ENCODE results near the gene PTPDC1.
"Not testable (repeated sequence)": the region's sequence is repeated elsewhere in the genome, so short reads cannot be mapped to it uniquely, and the experiment has no call there.

PTPDC1 gene

GRCh38 chr9:94085062-94085639, 887 bp downstream of the PTPDC1 start:
- in situ Hi-C loops (cut with HindIII; ENCODE audit: low sequenced_read_pairs) = loop anchor here (10.0 kb wide), 1 partner anchor 90 kb away; no protein-coding TSS in a partner anchor

DNA sequence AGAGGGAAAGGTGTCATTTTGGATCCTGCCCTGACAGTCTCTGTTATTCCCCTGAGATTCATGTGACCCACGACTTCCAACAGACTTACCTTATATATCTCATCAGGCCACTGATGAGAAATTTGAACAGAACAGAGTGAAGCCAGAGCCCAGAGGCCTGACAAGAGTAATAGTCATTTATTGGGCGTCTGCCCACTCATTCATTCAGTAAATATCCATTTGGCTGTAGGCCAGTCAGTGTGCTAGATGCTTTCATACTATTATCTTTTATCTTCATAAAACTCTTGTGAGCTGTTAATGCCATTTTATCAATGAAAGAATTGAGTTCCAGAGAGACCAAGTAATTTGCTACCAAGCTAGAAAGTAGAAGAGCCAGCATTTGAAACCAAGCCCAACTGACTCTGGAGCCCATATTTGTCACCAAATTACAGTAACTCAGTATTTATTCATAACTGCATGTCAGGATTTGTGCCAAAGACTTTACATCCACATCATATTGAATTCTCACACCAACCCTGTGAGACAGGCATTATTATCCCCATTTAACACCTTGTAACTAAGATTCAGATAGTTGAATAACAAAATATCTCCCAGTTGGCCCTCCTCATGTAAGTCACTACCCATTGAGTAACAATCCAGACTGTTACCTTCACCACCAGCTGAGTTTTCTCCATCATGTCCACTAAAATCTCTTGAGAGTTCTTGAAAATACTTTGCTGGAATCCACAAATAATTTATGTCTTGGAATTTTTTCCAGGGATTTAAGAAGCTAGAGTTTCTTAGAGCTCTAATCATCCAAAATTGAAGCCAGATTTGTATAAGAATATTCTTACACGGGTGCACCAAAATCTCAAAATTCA, 2.5 kb downstream of the PTPDC1 start:
- in situ Hi-C loops (cut with HindIII; ENCODE audit: low sequenced_read_pairs) = loop anchor here (10.0 kb wide), 1 partner anchor 88 kb away; no protein-coding TSS in a partner anchor

DNA sequence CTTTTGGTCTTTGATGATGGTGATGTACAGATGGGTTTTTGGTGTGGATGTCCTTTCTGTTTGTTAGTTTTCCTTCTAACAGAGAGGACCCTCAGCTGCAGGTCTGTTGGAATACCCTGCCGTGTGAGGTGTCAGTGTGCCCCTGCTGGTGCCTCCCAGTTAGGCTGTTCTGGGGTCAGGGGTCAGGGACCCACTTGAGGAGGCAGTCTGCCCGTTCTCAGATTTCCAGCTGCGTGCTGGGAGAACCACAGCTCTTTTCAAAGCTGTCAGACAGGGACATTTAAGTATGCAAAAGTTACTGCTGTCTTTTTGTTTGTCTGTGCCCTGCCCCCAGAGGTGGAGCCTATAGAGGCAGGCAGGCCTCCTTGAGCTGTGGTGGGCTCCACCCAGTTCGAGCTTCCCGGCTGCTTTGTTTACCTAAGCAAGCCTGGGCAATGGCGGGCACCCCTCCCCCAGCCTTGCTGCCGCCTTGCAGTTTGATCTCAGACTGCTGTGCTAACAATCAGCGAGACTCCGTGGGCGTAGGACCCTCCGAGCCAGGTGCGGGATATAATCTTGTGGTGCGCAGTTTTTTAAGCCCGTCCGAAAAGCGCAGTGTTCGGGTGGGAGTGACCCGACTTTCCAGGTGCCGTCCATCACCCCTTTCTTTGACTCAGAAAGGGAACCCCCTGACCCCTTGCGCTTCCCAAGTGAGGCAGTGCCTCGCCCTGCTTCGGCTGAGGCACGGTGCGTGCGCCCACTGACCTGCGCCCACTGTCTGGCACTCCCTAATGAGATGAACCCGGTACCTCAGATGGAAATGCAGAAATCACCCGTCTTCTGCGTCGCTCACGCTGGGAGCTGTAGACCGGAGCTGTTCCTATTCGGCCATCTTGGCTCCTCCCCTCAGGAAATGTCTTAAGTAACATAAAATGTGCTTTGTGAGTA, 10.2 kb downstream of the PTPDC1 start:
- in situ Hi-C loops (cut with HindIII; ENCODE audit: low sequenced_read_pairs) = not testable (repeated sequence)

DNA sequence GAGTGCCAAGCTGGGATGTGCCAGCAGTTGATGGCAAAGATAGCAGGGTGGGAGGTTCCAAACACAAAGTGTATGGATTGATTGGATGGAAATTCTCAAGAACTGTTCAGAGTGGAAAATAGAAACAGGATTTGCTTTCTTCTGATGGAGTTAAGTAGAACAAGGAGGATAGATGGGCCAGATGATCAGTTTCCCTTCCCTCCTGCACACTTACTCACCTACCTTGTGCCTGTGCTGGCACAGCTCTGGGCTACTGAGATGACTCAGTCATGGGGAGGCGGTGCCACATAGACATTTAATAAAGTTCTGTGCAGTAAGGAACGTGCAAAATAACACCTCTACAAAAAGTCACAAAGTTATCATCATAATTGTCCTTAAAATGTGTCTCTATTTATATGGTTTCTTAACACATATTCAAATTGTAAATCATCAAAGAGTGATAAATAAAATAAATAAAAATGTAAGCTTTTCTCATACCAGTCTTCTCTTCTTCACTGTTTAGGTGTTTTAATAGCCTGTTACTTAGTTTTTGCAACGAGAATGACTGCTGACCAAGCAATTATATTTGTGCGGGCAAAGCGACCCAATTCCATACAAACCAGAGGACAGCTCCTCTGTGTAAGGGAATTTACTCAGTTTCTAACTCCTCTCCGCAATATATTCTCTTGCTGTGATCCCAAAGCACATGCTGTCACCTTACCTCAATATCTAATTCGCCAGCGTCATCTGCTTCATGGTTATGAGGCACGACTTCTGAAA, 12.7 kb downstream of the PTPDC1 start:
- in situ Hi-C loops (cut with HindIII; ENCODE audit: low sequenced_read_pairs) = no loop called here

- in situ Hi-C loops (cut with HindIII; ENCODE audit: low sequenced_read_pairs) = no loop called here
Measured at GRCh38 chr9:94097788-94098414, 13.6 kb downstream of the PTPDC1 start.

- in situ Hi-C loops (cut with HindIII; ENCODE audit: low sequenced_read_pairs) = no loop called here
Measured at GRCh38 chr9:94100152-94100879, 16.1 kb downstream of the PTPDC1 start.

GRCh38 chr9:94101162-94101853, 17.0 kb downstream of the PTPDC1 start:
- in situ Hi-C loops (cut with HindIII; ENCODE audit: low sequenced_read_pairs) = no loop called here

DNA sequence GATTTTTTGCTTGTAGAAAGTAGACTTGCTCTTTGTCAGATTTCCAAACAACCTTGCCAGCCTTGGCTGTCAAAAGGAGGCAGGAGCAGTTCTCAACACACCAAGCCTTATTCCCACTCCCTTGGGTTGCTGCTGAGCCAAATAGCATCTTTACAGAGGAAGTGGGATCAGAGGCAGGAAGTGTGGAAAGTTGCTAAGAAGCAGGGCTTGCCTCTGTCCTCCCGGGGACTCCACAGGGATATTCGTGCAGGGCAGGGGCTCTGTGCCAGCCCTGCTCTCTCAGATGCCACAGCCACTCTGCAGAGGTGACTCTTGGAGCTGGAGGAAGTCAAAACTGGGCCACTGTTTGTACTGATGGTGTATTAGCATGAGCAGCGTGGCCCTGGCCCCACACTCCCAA, 24.3 kb downstream of the PTPDC1 start:
- in situ Hi-C loops (cut with HindIII; ENCODE audit: low sequenced_read_pairs) = no loop called here

DNA sequence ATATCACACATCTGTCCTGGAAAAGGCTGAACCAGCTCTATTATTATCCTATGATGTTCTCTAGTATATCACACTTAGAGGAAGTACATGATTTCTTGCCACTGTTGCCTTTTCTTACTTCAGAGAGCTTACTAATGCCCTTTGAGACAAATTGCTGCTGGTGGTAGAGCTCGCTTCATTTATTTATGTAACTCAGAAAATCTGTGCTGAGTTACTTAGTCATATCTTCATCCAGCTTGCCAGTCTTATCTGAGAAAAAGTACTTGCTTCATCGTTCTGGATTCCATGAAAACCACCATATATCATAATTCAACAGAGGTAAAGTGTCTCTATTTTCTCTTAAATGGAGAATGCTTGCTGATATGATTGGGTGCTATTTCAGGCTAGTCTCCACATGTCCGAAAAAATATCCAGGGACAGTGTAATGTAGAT, 26.6 kb downstream of the PTPDC1 start:
- in situ Hi-C loops (cut with HindIII; ENCODE audit: low sequenced_read_pairs) = no loop called here

- in situ Hi-C loops (cut with HindIII; ENCODE audit: low sequenced_read_pairs) = no loop called here
Measured at GRCh38 chr9:94111446-94111845, 27.2 kb downstream of the PTPDC1 start.

GRCh38 chr9:94112716-94113465, 28.6 kb downstream of the PTPDC1 start:
- in situ Hi-C loops (cut with HindIII; ENCODE audit: low sequenced_read_pairs) = no loop called here

GRCh38 chr9:94120088-94120487, 35.8 kb downstream of the PTPDC1 start:
- in situ Hi-C loops (cut with HindIII; ENCODE audit: low sequenced_read_pairs) = not testable (repeated sequence)

GRCh38 chr9:94120854-94121376, 36.7 kb downstream of the PTPDC1 start:
- in situ Hi-C loops (cut with HindIII; ENCODE audit: low sequenced_read_pairs) = no loop called here

DNA sequence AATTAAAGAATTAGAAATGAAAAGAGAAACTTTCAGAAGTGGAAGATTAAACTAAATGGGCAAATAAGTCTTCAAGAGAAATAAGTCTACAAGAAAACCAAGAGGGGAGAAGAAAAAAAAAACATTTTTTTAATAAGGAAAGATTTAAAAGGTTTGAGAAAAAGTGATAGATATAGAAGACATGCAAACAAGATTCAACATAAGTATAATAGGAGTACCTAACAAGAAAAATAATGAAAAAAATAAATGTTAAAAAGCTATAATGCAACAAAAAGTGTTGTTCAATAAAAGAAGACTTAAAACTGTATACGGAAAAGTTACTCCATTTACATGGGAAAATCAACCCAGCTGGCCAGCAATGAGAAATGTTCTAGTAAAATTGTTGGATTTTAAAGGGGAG, 42.6 kb downstream of the PTPDC1 start:
- in situ Hi-C loops (cut with HindIII; ENCODE audit: low sequenced_read_pairs) = no loop called here

- in situ Hi-C loops (cut with HindIII; ENCODE audit: low sequenced_read_pairs) = no loop called here
Measured at GRCh38 chr9:94127806-94128205, 43.5 kb downstream of the PTPDC1 start.

DNA sequence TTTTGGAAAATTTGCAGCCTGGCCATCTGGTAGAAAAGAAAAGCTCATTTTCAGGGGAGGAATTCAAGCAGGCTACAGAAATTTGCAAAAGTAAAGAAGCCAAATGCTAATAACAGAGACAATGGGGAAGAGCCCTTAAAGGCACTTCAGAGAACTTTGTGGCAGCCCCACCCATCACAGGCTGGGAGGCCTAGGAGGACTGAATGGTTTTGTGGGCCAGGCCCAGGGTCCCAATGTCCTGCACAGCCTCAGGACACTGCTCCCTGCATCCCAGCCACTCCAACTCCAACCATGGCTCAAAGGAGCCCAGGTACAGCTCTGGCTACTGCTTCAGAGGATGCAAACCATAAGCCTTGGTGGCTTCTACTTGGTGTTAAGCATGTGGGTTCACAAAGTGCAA, 44.3 kb downstream of the PTPDC1 start:
- in situ Hi-C loops (cut with HindIII; ENCODE audit: low sequenced_read_pairs) = no loop called here

DNA sequence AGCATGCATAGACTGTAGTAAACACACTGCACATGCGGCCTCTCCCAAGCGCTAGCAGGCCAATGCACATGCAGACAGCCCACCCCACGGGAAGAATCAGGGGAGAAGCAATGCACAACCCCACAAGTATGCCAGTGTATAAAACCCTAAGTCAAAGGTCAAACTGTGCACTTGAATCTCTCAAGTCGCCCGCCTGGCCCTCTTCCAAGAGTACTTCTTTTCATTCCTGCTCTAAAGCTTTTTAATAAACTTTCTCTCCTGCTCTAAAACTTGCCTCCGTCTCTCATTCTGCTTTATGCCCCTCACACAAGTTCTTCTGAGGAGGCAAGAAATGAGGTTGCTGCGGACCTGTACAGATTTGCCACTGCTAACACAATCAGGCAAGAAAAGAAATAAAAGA, 50.4 kb downstream of the PTPDC1 start:
- in situ Hi-C loops (cut with HindIII; ENCODE audit: low sequenced_read_pairs) = no loop called here

DNA sequence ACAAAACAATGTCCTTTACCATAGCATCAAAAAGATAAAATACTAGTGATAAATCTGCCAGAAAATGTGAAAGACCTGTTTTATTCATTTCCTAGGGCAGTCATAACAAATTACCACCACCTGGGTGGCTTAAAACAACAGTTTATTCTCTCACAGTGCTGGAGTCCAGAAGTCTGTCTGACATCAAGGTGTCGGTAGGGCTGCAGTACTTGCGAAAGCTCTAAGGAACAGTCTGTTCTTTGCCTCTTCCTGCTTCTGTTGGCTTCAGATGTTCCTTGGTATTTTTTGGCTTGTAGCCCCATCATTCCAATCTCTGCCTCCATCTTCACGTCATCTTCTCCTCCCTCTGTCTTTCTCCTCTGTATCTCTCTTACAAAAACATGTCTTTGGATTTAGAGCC, 51.0 kb downstream of the PTPDC1 start:
- in situ Hi-C loops (cut with HindIII; ENCODE audit: low sequenced_read_pairs) = no loop called here
